Measurements from ENCODE around the gene CORO2A. TPM values are rescaled to one million over a fixed set of nuclear protein-coding genes. Genes with fewer than 3 reads are reported as not detected.

CORO2A gene
- total and polyA plus RNA-seq, 10 of the 15 experiments (the other 5 are each of a cell fraction or from before 2014, with no cell fraction given): 1.0 to 5.3 (median 3.5) TPM

DNA sequence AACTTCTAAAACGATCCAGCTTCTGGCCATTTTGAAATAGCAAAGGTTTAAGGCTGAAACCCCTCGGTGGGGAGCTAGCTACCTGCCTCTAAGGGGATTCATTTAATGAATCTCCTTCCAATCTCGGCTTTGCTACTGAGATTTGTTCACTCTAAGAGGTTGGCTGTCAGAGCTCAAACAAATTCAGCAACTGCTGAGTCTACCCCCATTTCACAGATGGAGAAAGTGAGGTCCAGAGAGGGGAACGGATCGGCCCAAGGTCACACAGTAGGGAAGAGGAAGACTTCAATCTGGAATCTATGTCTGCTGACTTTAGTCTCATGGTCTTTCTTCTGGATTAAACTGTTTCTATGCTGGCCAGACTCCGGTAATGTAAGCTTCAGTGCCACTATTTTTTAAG lies 3.0 kb downstream of the CORO2A start:
- Histone ChIP-seq H2AFZ (ENCODE audit: control insufficient read depth, low read depth, low read length) (no peak overlapping the region), H3K9ac (ENCODE audit: control insufficient read depth, insufficient read depth, low read length) (no peak overlapping the region), H3K36me3 (ENCODE audit: control insufficient read depth in 2 of 2, insufficient read depth in 2 of 2, low read length in 1 of 2) (no peaks in the 10 kb centered on the region), H3K4me3 (no peak overlapping the region), H4K20me1 (ENCODE audit: control insufficient read depth, insufficient read depth) (no peaks in the 10 kb centered on the region), H3K9me3 (replicated peaks; ENCODE audit: control insufficient read depth, insufficient read depth, low read length) (no peaks in the 10 kb centered on the region), H3K4me1 (ENCODE audit: control insufficient read depth, insufficient read depth, low read length) (peaks cover 6% of the 10 kb centered on the region), H3K4me2 (ENCODE audit: control insufficient read depth, insufficient read depth) (no peak overlapping the region), H3K27me3 (replicated peaks in 1 of 2; ENCODE audit: control insufficient read depth in 2 of 2, insufficient read depth in 2 of 2, low read length in 1 of 2) (peaks cover 0 to 3% of the 10 kb centered on the region in 2 experiments; a peak in 3 of 4 replicates), H3K79me2 (ENCODE audit: control insufficient read depth, insufficient read depth, low read length) (no peaks in the 10 kb centered on the region), H3K27ac (ENCODE audit: control insufficient read depth, insufficient read depth) (no peak overlapping the region)
- no peak for DNase-seq (ENCODE audit: low read depth, low spot score)
- in situ Hi-C loops (cut with MboI) (no loop called here), intact Hi-C loops (cut with micrococcal nuclease; ENCODE audit: unreplicated experiment) (no loop called here)
- no TSS peak for BruUV-seq (replicated peaks)
- no peak for TF ChIP-seq ZBTB33 (IDR thresholded peaks at IDR 0.05)
- TF ChIP-seq CHD2 (IDR thresholded peaks at IDR 0.05; ENCODE audit: borderline replicate concordance, low read depth, low read length): no peak
- SMC1A ChIA-PET (ENCODE audit: uncharacterized antibody, unreplicated experiment): interaction anchor here (0.8 to 1.5 kb wide), 2 partner anchors 19 to 66 kb away, joined by 3 read pairs; no protein-coding TSS in a partner anchor
- 51% methylated on average over 6 of the region's 6 CpGs for WGBS (ENCODE audit: insufficient coverage, insufficient replicate concordance, low lambda C conversion rate, missing lambda C conversion rate)
- POLR2A ChIA-PET: no interaction called here
- CTCF ChIA-PET: interaction anchor here (0.9 kb wide), 1 partner anchor 16 kb away, joined by 4 read pairs; no protein-coding TSS in a partner anchor
- no peak for FAIRE-seq
- RAD21 ChIA-PET (ENCODE audit: unreplicated experiment): interaction anchor here (0.8 kb wide), 1 partner anchor 88 kb away, joined by 3 read pairs; no protein-coding TSS in a partner anchor
- no peak for ATAC-seq

DNA sequence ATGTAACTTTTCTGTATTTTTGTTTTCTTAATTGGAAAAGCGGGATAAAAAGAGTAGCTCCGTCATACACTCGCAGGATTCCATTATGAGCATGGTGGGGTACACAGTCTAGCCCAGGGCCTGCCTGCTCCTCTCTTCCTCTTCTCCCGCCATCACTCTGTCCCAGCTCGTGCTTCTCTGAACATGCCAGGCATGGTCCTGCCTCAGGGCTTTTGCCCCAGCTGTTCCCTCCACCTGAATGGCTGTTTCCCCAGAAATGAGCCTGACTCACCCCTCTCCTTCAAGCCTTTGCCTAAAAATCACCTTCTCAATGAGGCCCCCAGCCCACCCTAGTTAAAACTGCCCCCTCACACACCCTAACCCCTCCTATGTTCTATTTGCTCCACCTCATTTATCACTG lies 4.5 kb downstream of the CORO2A start:
- H3K36me3 ChIP-seq (ENCODE audit: control insufficient read depth in 2 of 2, insufficient read depth in 2 of 2, low read length in 1 of 2): no peaks in the 10 kb centered on the region
- FAIRE-seq (no peak), ATAC-seq (no peak), DNase-seq (ENCODE audit: low read depth, low spot score) (no peak)
- no peaks in the 10 kb centered on the region for H3K79me2 ChIP-seq (ENCODE audit: control insufficient read depth, insufficient read depth, low read length)
- ChIA-PET SMC1A (ENCODE audit: uncharacterized antibody, unreplicated experiment) (interaction anchor here (1.3 kb wide), 1 partner anchor 120 kb away, joined by 3 read pairs; no protein-coding TSS in a partner anchor), CTCF (interaction anchor here (1.4 kb wide), 1 partner anchor 52 kb away, joined by 3 read pairs; no protein-coding TSS in a partner anchor), POLR2A (interaction anchor here (0.7 to 0.8 kb wide), 3 partner anchors 13 to 122 kb away, joined by 3 to 7 read pairs (median 3); no protein-coding TSS in a partner anchor), RAD21 (ENCODE audit: unreplicated experiment) (no interaction called here)
- H3K27me3 ChIP-seq (replicated peaks in 1 of 2; ENCODE audit: control insufficient read depth in 2 of 2, insufficient read depth in 2 of 2, low read length in 1 of 2): peaks cover 0 to 3% of the 10 kb centered on the region in 2 experiments; a peak in 3 of 4 replicates
- H3K27ac ChIP-seq (ENCODE audit: control insufficient read depth, insufficient read depth): no peak overlapping the region
- no peak overlapping the region for H2AFZ ChIP-seq (ENCODE audit: control insufficient read depth, low read depth, low read length)
- no peak overlapping the region for H3K9ac ChIP-seq (ENCODE audit: control insufficient read depth, insufficient read depth, low read length)
- BruUV-seq (replicated peaks): no TSS peak
- intact Hi-C loops (cut with micrococcal nuclease; ENCODE audit: unreplicated experiment) (no loop called here), in situ Hi-C loops (cut with MboI) (no loop called here)
- H4K20me1 ChIP-seq (ENCODE audit: control insufficient read depth, insufficient read depth): no peaks in the 10 kb centered on the region
- no peaks in the 10 kb centered on the region; the same call in 1 of the 2 replicates for H3K4me1 ChIP-seq (ENCODE audit: control insufficient read depth, insufficient read depth, low read length)
- H3K9me3 ChIP-seq (replicated peaks; ENCODE audit: control insufficient read depth, insufficient read depth, low read length): no peaks in the 10 kb centered on the region
- 81% methylated on average over 5 of the region's 5 CpGs for WGBS (ENCODE audit: insufficient coverage, insufficient replicate concordance, low lambda C conversion rate, missing lambda C conversion rate)
- no peak overlapping the region for H3K4me3 ChIP-seq
- H3K4me2 ChIP-seq (ENCODE audit: control insufficient read depth, insufficient read depth): no peak overlapping the region
- TF ChIP-seq ZNF274 (IDR thresholded peaks at IDR 0.05; ENCODE audit: insufficient read depth, insufficient read length) (no peak), ZNF24 (IDR thresholded peaks at IDR 0.05) (no peak), IRF5 (IDR thresholded peaks at IDR 0.05; ENCODE audit: borderline replicate concordance) (no peak), CEBPB (IDR thresholded peaks at IDR 0.05; ENCODE audit: borderline replicate concordance in 1 of 2, low read depth in 2 of 2, low read length in 2 of 2) (no peak), MYB (IDR thresholded peaks at IDR 0.05; ENCODE audit: borderline replicate concordance, low read depth, low read length) (no peak), HCFC1 (IDR thresholded peaks at IDR 0.05; ENCODE audit: low read length) (no peak), POLR2AphosphoS2 (IDR thresholded peaks at IDR 0.05; ENCODE audit: low read depth, low read length) (no peak)
- TF ChIP-seq, protein P1, sequence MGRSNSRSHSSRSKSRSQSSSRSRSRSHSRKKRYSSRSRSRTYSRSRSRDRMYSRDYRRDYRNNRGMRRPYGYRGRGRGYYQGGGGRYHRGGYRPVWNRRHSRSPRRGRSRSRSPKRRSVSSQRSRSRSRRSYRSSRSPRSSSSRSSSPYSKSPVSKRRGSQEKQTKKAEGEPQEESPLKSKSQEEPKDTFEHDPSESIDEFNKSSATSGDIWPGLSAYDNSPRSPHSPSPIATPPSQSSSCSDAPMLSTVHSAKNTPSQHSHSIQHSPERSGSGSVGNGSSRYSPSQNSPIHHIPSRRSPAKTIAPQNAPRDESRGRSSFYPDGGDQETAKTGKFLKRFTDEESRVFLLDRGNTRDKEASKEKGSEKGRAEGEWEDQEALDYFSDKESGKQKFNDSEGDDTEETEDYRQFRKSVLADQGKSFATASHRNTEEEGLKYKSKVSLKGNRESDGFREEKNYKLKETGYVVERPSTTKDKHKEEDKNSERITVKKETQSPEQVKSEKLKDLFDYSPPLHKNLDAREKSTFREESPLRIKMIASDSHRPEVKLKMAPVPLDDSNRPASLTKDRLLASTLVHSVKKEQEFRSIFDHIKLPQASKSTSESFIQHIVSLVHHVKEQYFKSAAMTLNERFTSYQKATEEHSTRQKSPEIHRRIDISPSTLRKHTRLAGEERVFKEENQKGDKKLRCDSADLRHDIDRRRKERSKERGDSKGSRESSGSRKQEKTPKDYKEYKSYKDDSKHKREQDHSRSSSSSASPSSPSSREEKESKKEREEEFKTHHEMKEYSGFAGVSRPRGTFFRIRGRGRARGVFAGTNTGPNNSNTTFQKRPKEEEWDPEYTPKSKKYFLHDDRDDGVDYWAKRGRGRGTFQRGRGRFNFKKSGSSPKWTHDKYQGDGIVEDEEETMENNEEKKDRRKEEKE (IDR thresholded peaks at IDR 0.05): no peak
